H9 (cell line): ENCODE measurements around the gene PSMD5. TPM values are rescaled to one million over a fixed set of nuclear protein-coding genes. Genes with fewer than 3 reads are reported as not detected.

Experiments
- DNase-seq: peaks from one replicate; pipeline ENCODE4 v3.0.0-alpha.2; 2017
- H2AFZ ChIP-seq: one replicate; pipeline ENCODE4 v1.6.1; 2013; ENCODE audit warnings: mild to moderate bottlenecking, low read length, control low read depth, moderate library complexity
- H2AK5ac ChIP-seq: 2 replicates; pipeline ENCODE4 v1.6.1; 2013; ENCODE audit warnings: low read length, control low read depth, mixed read lengths; ENCODE audit not compliant: insufficient read length
- H2BK120ac ChIP-seq: one replicate; pipeline ENCODE4 v1.6.1; 2013; ENCODE audit warnings: low read depth, mild to moderate bottlenecking, low read length, control low read depth, inconsistent platforms; ENCODE audit not compliant: poor library complexity, severe bottlenecking
- H2BK12ac ChIP-seq: 2 replicates; pipeline ENCODE4 v1.6.1; 2013; ENCODE audit warnings: low read length, control low read depth, mixed read lengths, low read depth; ENCODE audit not compliant: insufficient read length
- H2BK15ac ChIP-seq: 2 replicates; pipeline ENCODE4 v1.6.1; 2013; ENCODE audit warnings: low read depth, low read length, control low read depth
- H2BK20ac ChIP-seq: one replicate; pipeline ENCODE4 v1.6.1; 2013; ENCODE audit warnings: low read depth, mild to moderate bottlenecking, low read length, control low read depth, inconsistent platforms; ENCODE audit not compliant: poor library complexity, severe bottlenecking
- H2BK5ac ChIP-seq: 2 replicates; pipeline ENCODE4 v1.6.1; 2013; ENCODE audit warnings: low read length, control low read depth, mixed read lengths; ENCODE audit not compliant: insufficient read length
- H3K14ac ChIP-seq: 2 replicates; pipeline ENCODE4 v1.6.1; 2013; ENCODE audit warnings: low read length, control low read depth; ENCODE audit not compliant: insufficient read depth
- H3K18ac ChIP-seq: 2 replicates; pipeline ENCODE4 v1.6.1; 2013; ENCODE audit warnings: low read depth, mild to moderate bottlenecking, mixed read lengths, low read length, control low read depth; ENCODE audit not compliant: insufficient read length
- H3K23ac ChIP-seq: 2 replicates; pipeline ENCODE4 v1.6.1; 2013; ENCODE audit warnings: low read length, control low read depth, mixed read lengths, low read depth; ENCODE audit not compliant: insufficient read length
- H3K23me2 ChIP-seq: 2 replicates; pipeline ENCODE4 v1.6.1; 2013; ENCODE audit warnings: low read depth, mild to moderate bottlenecking, mixed read lengths, low read length, control low read depth; ENCODE audit not compliant: insufficient read length, poor library complexity, severe bottlenecking
- H3K27ac ChIP-seq: 2 replicates; pipeline ENCODE4 v1.5.1; 2013; ENCODE audit warnings: low read length, control low read depth, mixed read lengths, low read depth; ENCODE audit not compliant: insufficient read length
- H3K27me3 ChIP-seq: 2 replicates; pipeline ENCODE4 v1.6.1; 2013; ENCODE audit warnings: low read length, control low read depth, inconsistent platforms; ENCODE audit not compliant: insufficient read depth
- H3K4ac ChIP-seq: 2 replicates; pipeline ENCODE4 v1.6.1; 2013; ENCODE audit warnings: low read depth, mild to moderate bottlenecking, control low read depth, inconsistent platforms, low read length, moderate library complexity
- H3K4me1 ChIP-seq: 2 replicates; pipeline ENCODE4 v1.6.1; 2013; ENCODE audit warnings: low read length, control low read depth, inconsistent platforms; ENCODE audit not compliant: insufficient read depth
- H3K4me2 ChIP-seq: 2 replicates; pipeline ENCODE4 v1.6.1; 2013; ENCODE audit warnings: low read length, control low read depth, mixed read lengths; ENCODE audit not compliant: insufficient read length, insufficient read depth
- H3K56ac ChIP-seq: 2 replicates; pipeline ENCODE4 v1.6.1; 2013; ENCODE audit warnings: low read depth, mild to moderate bottlenecking, mixed read lengths, low read length, control low read depth; ENCODE audit not compliant: insufficient read length
- H3K79me1 ChIP-seq: 2 replicates; pipeline ENCODE4 v1.6.1; 2013; ENCODE audit warnings: low read depth, mild to moderate bottlenecking, moderate library complexity, low read length, control low read depth, inconsistent platforms; ENCODE audit not compliant: insufficient read depth, poor library complexity, severe bottlenecking
- H3K79me2 ChIP-seq: 2 replicates; pipeline ENCODE4 v1.6.1; 2013; ENCODE audit warnings: low read length, control low read depth, inconsistent platforms; ENCODE audit not compliant: insufficient read depth
- H3K9ac ChIP-seq: 2 replicates; pipeline ENCODE4 v1.6.1; 2013; ENCODE audit warnings: low read length, control low read depth, mixed read lengths; ENCODE audit not compliant: insufficient read length; ENCODE audit errors: extremely low read depth
- H3K9me3 ChIP-seq: one replicate; pipeline ENCODE4 v1.6.1; 2013; ENCODE audit warnings: low read depth, low read length, inconsistent platforms; ENCODE audit not compliant: control insufficient read depth
- H3T11ph ChIP-seq: one replicate; pipeline ENCODE4 v1.6.1; 2013; ENCODE audit warnings: mild to moderate bottlenecking, low read length, control low read depth, inconsistent platforms
- H4K20me1 ChIP-seq: one replicate; pipeline ENCODE4 v1.6.1; 2013; ENCODE audit not compliant: control insufficient read depth, insufficient read length, insufficient read depth
- H4K5ac ChIP-seq: 2 replicates; pipeline ENCODE4 v1.6.1; 2013; ENCODE audit warnings: low read depth, mild to moderate bottlenecking, mixed read lengths, low read length, control low read depth; ENCODE audit not compliant: insufficient read length
- H4K8ac ChIP-seq: replicated peaks from 2 replicates; pipeline ENCODE4 v1.6.1; 2013; ENCODE audit warnings: low read length, control low read depth, mixed read lengths, low read depth; ENCODE audit not compliant: insufficient read length
- H4K91ac ChIP-seq: 2 replicates; pipeline ENCODE4 v1.6.1; 2013; ENCODE audit warnings: low read depth, mild to moderate bottlenecking, moderate library complexity, mixed read lengths, low read length, control low read depth; ENCODE audit not compliant: insufficient read length
- H3K27ac Mint-ChIP-seq, 3 experiments: 2 replicates in 2 of 3; 3 replicates in 1 of 3; pipeline ENCODE4 v1.8.0; 2020 to 2021; ENCODE audit warnings: mixed read lengths in 3 of 3, mild to moderate bottlenecking in 1 of 3, moderate library complexity in 1 of 3
- H3K27me3 Mint-ChIP-seq: 2 replicates; pipeline ENCODE4 v1.8.0; 2021; ENCODE audit warnings: low read depth, mild to moderate bottlenecking, moderate library complexity, mixed read lengths
- H3K36me3 Mint-ChIP-seq, 3 experiments: 2 replicates in 2 of 3; 3 replicates in 1 of 3; pipeline ENCODE4 v1.8.0; 2020 to 2021; ENCODE audit warnings: low read depth in 3 of 3, mixed read lengths in 3 of 3; ENCODE audit not compliant: insufficient read depth in 1 of 3
- H3K4me1 Mint-ChIP-seq, 2 experiments: 2 replicates each; pipeline ENCODE4 v1.8.0; 2020; ENCODE audit warnings: mixed read lengths in 2 of 2
- H3K4me3 Mint-ChIP-seq, 2 experiments: 2 replicates in 1 of 2; 3 replicates in 1 of 2; pipeline ENCODE4 v1.8.0; 2020 to 2021; ENCODE audit warnings: mild to moderate bottlenecking in 2 of 2, mixed read lengths in 2 of 2, moderate library complexity in 1 of 2
- H3K9me3 Mint-ChIP-seq, 2 experiments: 2 replicates in 1 of 2; 3 replicates in 1 of 2; pipeline ENCODE4 v1.8.0; 2020; ENCODE audit warnings: mild to moderate bottlenecking in 2 of 2, mixed read lengths in 2 of 2, moderate library complexity in 1 of 2
- CTCF ChIP-seq: fragments of 200-600 bp; sonication (generic); conservative IDR thresholded peaks from 3 replicates; pipeline ENCODE4 v1.8.0; 2021; ENCODE audit warnings: antibody characterized with exemption, mild to moderate bottlenecking
- WGBS: extraction: QIAGEN DNeasy Blood & Tissue Kit; methylation state at CpG from one replicate; pipeline ENCODE4 v1.1.7; 2013; ENCODE audit warnings: missing lambda C conversion rate, low lambda C conversion rate, mixed read lengths; ENCODE audit not compliant: insufficient read length; ENCODE audit errors: extremely low coverage; 5-methylcytosine and 5-hydroxymethylcytosine counted together
- total RNA-seq: library from RNA; stranded (reverse); gene quantifications from 2 replicates; pipeline ENCODE4 v1.2.1, GENCODE V29; 2021

PSMD5 gene
- total RNA-seq, 1 experiment from 2014 or later = 64.9 TPM

- H4K91ac ChIP-seq = no peak overlapping the region
- Mint-ChIP-seq H3K4me1 (peaks cover 56 to 57% of the 10 kb centered on the region in 2 experiments), H3K27ac (peak overlapping the region; percentile 65 to 96 (median 94); a peak in 6 of 7 replicates), H3K4me3 (peak overlapping the region in 1 of 2 experiments; percentile 44; a peak in 4 of 5 replicates), H3K27me3 (peaks cover 5% of the 10 kb centered on the region; the same call in 1 of the 2 replicates), H3K36me3 (peaks cover 3 to 41% (median 26%) of the 10 kb centered on the region in 3 experiments; a peak in 6 of 7 replicates), H3K9me3 (no peaks in the 10 kb centered on the region; a peak in 1 of 5 replicates)
- no peak overlapping the region for H2BK120ac ChIP-seq
- H3K27me3 ChIP-seq = peaks cover 2% of the 10 kb centered on the region; the same call in 1 of the 2 replicates
- no peak overlapping the region for H2BK20ac ChIP-seq
- H3K9me3 ChIP-seq = no peaks in the 10 kb centered on the region
- H3K23ac ChIP-seq = no peak overlapping the region
- peak; percentile 99 for DNase-seq
- no peak overlapping the region for H4K8ac ChIP-seq
- no peaks in the 10 kb centered on the region for H3K79me2 ChIP-seq
- no peak overlapping the region for H2BK5ac ChIP-seq
- H3K27ac ChIP-seq = peak overlapping the region; percentile 77
- no CpG with 5 or more reads among the region's 4 CpGs for WGBS
- no peak overlapping the region for H2AK5ac ChIP-seq
- H3K14ac ChIP-seq = no peak overlapping the region
- H4K20me1 ChIP-seq = no peaks in the 10 kb centered on the region
- no peak overlapping the region for H3K9ac ChIP-seq
- H4K5ac ChIP-seq = no peak overlapping the region
- H3K4me2 ChIP-seq = peak overlapping the region; percentile 45
- H2BK15ac ChIP-seq = no peak overlapping the region
- H3K18ac ChIP-seq = no peak overlapping the region
- no peak overlapping the region for H3T11ph ChIP-seq
- H3K4ac ChIP-seq = no peak overlapping the region
- H3K4me1 ChIP-seq = peaks cover 10% of the 10 kb centered on the region
- H2BK12ac ChIP-seq = no peak overlapping the region
- H3K79me1 ChIP-seq = no peaks in the 10 kb centered on the region
- peaks cover 5% of the 10 kb centered on the region for H3K23me2 ChIP-seq
- TF ChIP-seq CTCF = no peak
- H3K56ac ChIP-seq = no peak overlapping the region
- H2AFZ ChIP-seq = no peak overlapping the region
Measured at GRCh38 chr9:120873512-120873911, 30.8 kb upstream of the PSMD5 start.
